ENCODE results near the gene SPATA2.

SPATA2 gene

DNA sequence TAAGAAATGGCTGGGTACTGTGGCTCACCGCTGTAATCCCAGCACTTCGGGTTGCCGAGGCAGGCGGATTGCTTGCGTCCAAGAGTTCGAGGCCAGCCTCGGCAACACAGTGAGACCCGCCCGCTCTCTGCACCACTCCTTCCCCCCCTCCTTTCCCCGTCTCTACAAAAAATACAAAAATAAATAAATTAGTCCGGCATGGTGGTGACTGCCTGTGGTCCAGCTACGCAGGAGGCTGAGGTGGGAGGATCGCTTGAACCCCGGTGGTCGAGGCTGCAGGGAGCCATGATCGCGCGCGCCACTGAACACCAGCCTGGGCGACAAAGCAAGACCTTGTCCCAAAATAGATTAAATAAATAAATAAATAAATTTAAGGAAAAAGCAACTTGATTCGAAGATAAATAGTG lies 20.4 kb upstream of the SPATA2 start:
- in situ Hi-C loops (cut with HindIII; ENCODE audit: low sequenced_read_pairs) = no loop called here

DNA sequence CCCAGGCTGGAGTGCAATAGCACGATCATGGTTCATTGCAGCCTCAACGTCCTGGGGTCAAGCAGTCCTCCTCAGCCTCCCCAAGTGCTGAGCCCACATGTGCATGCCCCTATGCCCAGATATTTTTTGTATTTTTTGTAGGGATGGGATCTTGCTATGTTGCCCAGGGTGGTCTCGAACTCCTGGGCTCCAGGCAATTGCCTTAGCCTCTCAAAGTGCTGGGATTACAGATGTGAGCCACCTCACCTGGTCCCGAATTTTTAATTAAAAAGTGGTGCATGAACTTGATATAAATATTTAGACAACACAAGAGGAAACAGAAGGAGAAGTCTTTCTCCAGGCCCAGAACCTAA lies 13.8 kb upstream of the SPATA2 start:
- in situ Hi-C loops (cut with HindIII; ENCODE audit: low sequenced_read_pairs) = no loop called here

DNA sequence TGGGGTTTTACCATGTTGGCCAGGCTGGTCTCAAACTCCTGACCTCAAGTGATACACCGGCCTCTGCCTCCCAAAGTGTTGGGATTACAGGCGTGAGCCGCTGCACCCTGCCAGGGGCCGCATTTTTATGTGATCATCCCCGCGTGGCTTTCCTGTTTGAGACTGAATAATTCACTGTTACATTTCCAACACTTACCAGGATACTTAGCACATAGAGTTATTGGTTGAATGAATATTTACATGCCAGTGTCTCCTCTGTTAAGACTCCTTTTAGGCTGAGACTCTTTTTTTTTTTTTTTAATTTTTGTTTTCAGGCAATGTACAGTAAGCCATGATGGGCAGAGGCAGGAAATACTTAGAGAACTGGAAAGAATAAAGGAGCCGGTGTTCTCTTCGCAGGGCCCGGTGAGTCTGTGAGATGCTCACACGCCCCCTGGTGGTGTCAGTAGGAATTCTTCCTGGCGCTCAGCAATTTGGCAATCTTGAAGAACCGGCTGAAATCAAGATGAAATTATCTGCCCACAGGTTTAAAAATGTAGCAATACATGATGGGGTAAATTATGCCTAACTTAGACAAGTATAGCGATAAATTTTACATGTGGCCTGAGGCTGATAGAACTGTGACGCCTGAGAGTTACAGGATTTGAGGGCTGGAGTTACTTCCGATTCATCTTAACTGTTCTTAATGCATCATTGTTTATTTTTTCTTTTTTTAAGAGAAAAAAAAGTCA lies 13.2 kb upstream of the SPATA2 start:
- in situ Hi-C loops (cut with HindIII; ENCODE audit: low sequenced_read_pairs) = no loop called here

DNA sequence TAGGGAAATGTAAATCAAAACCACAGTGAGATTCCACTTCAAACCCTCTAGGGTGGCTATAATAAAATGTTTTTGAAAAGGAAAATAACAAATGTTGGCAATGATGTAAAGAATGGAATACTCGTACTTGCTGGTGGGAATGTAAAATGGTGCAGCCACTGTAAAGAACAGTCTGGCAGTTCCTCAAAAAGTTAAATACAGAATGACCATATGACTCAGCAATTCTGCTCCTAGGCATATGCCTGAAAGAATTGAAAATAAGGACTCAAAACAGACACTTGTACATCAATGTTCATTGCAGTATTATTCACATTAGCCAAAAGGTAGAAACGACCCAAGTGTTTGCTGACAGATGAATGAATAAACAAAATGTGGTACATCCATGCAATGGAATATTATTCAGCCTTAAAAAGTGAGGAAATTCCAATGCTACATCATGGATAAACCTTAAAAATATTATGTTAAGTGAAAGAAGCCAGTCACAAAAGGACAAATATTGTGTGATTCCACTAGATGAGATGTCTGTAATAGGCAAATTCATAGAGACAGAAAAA lies 10.6 kb upstream of the SPATA2 start:
- in situ Hi-C loops (cut with HindIII; ENCODE audit: low sequenced_read_pairs) = no loop called here

DNA sequence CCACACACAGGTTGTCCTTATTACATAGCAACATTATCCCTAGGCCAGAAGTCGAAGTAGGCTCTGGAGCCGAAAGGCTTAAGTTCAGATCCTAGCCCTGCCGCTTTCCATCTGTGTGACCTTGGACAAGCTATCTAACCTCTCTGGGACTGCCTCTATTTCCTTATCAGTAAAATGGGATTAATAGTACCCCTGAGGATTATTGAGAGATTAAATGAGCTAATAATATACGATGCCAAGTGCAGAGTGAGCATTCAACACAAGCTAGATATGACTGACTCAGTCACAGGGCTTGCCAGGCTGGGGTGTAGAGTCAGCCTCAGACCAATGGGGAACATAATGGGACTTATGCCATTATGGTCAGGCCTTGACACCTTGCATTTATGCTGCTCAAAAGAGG lies 8.9 kb upstream of the SPATA2 start:
- in situ Hi-C loops (cut with HindIII; ENCODE audit: low sequenced_read_pairs) = no loop called here

DNA sequence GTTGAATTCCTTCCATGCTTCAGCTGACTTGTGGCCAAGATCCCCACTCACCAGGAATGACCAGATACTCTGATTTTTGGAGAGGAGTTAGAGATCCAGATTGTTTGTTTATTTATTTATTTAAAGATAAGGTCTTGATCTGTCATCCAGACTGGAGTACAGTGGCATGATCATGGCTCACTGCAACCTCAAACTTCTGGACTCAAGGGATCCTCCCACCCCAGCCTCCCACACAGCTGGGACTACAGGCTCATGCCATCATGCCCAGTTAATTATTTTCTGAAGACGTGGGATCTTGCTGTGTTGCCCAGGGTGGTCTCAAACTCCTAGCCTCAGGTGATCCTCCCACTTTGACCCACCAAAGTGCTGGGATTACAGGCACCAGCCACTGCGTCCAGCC lies 4.1 kb upstream of the SPATA2 start:
- in situ Hi-C loops (cut with HindIII; ENCODE audit: low sequenced_read_pairs) = no loop called here

DNA sequence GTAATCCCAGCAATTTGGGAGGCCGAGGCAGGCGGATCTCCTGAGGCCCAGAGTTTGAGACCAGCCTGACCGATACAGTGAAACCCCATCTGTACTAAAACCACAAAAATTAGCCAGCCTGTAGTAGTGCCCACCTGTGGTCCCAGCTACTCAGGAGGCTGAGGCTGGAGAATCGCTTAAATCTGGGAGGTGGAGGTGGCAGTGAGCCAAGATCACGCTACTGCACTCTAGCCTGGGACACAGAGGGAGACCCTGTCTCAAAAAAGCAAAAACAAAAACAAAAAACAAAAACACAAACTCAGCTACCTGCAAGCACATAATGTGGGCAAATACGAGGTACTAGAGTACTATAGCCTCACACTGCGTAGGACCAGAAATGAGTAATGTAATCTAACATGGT lies 3.7 kb upstream of the SPATA2 start:
- in situ Hi-C loops (cut with HindIII; ENCODE audit: low sequenced_read_pairs) = no loop called here

DNA sequence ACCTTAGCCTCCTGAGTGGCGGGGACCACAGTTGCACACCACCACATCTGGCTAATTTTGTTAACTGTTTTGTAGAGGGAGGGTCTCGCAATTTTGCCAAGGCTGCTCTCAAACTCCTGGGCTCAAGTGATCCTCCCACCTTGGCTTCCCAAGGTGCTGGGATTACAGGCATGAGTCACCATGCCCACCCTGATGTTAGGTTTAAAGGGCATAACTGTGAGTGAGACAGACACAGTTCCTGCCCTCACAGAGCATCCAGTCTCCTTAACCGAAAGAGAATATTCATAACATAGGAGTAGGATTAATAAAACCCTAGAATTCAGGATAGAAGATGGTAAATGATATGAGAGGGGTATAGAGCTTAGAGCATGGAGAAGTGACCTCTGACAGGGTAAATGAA lies 3.1 kb upstream of the SPATA2 start:
- in situ Hi-C loops (cut with HindIII; ENCODE audit: low sequenced_read_pairs) = no loop called here

DNA sequence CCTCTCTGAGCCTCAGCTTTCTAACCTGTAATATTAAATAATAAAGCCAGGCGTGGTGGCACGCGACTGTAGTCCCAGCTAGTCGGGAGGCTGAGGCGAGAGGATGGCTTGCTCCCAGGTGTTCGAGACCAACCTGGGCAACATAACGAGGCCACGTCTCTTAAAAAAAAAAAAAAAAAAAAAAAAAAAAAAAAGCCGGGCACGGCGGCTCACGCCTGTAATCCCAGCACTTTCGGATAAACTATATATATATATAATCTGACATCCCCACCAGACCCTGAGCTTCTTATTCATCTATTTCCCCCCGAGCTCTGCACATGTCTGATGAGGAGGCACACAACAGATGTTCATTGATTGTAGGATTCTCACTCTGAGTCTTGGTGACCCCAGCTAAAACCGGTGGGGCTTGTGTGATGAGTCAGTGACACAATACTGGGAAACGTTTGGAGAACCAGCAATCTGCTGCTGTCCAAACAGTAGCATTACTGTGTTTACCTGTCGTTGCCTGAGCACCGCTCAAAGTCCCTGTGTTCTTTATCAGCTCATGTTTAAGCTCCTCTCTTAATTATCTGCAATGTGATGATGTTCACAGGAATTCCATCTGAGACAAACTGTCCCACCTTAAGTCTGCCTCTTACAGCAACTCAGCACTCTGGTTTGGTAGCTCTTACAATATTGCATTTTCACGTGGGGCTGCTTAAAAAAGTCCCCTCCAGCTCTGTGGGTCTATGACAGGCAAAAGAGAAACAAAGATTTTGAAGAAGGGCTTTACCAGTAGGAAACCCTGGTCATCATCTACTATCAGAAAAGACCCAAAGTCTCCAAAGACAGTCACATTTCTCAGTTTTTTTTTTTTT lies 1.0 kb upstream of the SPATA2 start:
- in situ Hi-C loops (cut with HindIII; ENCODE audit: low sequenced_read_pairs) = no loop called here

DNA sequence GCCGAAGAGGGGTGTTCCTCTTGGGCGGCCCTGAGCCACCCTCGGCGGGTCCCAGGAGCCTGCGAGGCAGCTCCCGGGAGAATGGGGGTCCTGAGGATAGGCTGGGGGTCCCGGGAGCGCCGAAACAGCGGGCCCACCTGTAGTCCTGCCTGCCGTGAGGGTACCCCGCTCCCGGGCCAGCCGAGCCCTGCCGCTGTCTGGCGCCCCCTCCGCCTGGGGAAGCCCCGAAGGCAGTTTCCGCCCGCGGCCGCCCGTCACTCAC lies 280 bp downstream of the SPATA2 start:
- in situ Hi-C loops (cut with HindIII; ENCODE audit: low sequenced_read_pairs) = no loop called here

DNA sequence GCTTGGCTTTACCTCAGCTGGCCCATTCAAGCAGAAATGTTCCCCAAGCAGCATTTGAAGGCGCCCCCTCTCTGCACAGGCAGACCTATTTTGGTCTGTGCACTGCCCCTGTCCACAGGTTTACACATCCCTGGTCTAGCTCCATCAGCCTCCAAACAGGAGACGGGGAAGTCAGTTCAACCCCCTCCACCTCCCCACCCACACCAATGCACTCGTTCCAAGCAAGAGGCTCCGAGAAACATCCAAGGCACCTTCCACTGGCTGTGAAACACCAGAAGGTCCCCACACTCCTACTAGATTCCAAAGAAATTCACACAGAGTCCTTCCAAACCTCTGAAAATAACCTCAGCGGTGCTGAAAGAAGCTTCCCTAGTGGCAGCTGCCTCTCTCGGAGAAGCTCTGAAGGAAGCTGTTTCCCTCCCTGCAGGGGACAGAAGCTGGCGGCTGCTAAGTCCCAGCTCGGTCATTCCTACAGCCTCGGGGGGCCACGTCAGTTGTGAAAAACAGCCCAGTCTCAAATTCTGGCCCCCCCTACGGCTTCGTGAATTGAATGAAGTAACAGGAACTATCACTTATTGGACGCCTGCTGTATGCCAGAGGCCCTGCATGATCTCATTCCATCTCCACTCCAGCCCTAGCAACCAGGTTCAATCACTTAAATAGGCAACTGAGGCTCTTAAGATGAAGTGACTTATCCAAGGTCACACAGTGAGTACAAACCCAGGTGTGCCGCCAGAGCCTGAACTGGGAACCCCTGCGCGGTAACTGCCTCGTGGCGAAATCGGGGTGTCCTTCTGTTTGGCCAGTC lies 815 bp downstream of the SPATA2 start:
- in situ Hi-C loops (cut with HindIII; ENCODE audit: low sequenced_read_pairs) = no loop called here

DNA sequence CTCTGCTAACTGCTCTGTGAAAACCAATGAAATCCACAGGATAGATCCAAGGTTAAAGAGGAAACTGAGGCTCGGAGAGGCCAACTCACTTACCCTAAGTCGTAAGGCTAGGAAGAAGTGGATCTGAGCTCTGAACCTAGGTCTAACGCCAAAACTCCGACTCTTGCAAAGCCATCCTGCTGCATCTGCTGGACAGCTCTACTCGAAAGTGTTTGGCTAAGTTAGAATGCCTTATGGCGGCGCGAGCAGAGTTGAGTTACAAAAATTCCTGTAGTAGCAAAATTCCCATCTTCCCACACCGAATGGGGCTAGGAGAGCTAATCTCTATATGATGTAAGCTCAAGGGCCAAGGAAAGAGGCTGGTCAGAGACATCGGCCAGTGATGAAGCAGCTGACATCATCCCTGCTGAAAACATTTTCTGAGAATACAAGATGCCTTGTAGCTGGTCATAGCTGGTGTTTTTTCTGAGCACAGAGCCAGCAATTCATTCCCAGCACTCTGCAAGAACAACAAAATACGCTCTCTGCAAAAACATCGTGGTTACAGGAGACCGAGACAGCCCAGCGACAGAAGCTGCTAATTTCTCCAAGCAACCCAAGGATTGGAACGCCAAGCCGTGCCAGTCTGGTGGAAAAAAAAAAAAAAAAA lies 1.8 kb downstream of the SPATA2 start:
- in situ Hi-C loops (cut with HindIII; ENCODE audit: low sequenced_read_pairs) = no loop called here

DNA sequence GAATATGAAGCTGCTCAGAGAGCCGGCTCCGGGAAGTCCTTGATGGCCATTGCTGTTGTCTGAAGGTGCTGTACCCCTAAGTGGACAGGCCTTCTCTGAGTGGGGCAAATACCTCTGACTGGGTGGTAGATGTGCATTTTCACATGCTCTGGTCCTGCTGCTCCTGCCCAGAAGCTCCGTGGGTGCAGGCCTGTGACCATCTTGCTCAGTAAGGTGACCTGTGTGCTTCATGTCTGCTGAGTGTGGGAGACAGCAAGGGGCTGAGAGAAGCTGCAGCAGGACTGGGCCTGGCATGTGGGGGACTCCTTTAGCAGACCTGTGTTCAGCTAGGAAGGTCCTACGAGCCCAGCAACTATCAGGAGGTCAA lies 5.0 kb downstream of the SPATA2 start:
- in situ Hi-C loops (cut with HindIII; ENCODE audit: low sequenced_read_pairs) = no loop called here

DNA sequence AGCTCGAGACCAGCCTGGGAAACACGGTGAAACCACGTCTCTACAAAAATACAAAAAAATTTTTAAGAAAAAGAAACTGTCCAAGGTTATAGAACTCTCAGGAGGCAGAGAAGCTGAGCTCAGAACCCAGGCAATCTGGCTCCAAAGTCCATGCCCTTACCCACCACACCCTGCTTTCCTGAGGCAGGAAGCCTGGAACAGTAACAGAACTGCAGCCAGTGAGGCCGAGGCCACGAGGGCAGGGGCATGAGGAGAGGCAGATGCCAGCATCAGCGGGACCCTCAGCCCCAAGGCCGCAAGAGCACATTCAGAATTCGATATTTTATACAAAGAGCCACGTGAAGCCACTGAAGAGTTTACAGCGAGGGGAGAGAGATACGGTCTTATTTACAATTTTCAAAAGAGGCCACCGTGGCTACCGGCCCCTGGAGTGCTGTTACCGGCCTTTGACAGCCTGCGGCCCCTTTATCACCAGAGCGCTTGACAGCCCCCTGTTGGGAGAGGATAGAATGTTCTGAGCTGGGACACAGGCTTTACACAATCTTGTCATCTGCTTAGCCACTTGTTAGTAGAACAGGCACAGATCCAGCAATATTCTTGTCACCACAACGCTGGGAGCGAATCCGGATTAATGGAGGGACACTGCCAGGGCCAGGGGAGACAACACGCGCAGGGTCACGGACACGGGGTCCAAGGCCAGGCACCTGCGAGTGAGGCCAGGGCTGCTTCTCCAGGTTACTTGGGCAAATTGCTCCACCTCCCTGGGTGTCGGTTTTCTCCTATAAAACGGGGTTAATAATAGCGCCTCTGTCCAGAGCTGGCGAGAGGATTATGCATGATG lies 5.6 kb downstream of the SPATA2 start:
- in situ Hi-C loops (cut with HindIII; ENCODE audit: low sequenced_read_pairs) = no loop called here

DNA sequence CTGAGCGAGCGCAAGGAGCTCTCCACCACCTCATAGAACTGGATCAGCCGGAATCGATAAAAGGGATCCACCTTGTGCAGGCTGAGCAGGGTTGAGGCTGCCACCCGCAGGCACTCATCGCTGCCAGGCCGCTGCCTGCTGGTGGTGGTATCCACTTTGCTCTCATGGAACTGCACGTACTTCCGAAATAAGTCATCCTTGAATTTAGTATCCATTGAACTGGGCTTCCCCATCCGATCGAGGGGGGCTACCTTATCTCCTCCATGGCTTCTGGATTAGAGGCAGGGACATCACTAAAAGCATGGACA lies 7.1 kb downstream of the SPATA2 start:
- in situ Hi-C loops (cut with HindIII; ENCODE audit: low sequenced_read_pairs) = no loop called here

DNA sequence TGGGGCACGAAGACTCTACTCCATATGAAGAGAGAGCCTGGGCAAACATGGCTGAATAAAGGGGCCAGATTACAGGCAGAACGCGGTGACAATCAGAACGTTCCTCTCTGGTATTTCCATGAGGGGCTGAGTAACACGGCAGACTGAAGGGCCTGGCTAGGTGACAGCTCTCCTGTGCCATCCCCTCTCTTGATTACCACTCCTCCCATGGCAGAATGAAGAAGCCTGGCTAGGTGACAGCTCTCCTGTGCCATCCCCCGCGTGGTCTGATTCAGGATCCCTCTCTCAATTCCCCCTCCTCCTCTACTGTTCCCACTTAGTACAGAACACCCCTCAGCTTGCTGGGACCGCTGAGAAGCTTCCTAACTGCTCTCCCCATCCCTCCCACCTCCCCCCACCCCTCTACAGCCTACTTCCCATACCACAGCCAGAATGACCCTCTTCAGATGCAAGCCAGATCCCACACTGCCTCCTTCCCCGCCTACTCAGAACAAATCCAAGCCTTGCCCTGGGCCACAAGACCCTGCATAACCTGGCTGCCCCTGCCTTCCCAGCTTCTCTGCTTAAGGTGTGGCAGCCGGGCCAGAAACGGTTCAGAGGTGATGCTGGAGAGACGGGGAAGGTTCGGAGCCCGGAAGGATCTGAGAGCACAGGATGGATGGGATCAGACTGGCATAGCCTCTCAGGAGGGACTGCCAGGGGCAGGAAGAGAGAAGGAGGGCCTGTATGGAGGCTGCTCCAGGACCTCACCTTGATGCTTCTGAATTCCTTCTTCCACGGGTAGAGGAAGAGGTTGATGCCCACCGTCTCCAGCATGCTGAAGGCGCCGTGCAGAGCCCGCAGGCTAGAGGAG lies 7.7 kb downstream of the SPATA2 start:
- in situ Hi-C loops (cut with HindIII; ENCODE audit: low sequenced_read_pairs) = no loop called here

DNA sequence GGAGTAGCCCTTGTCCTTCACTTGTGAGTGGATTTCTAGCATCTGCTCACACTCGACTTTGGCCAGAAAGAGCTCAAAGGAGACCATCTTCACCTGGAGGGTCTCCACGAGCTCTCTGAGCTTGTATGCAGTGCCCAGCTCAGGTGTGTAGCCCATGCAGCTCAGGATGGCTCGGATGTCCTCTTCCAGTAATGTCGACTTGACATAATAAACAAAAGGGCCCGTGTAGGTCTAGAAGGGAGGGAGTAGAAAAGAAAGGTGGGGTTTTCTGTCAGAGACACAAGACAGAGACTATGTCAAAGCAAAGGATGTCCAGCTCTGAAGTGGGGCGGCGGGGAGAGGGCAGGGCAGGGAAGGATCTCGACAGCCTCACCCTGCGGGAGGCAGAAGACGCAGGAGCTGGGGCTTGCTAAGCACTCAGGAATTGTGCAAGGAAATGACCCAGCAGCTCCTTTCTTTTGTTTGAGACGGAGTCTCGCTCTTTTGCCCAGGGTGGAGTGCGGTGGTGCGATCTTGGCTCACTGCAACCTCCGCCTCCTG lies 8.6 kb downstream of the SPATA2 start:
- in situ Hi-C loops (cut with HindIII; ENCODE audit: low sequenced_read_pairs) = no loop called here

DNA sequence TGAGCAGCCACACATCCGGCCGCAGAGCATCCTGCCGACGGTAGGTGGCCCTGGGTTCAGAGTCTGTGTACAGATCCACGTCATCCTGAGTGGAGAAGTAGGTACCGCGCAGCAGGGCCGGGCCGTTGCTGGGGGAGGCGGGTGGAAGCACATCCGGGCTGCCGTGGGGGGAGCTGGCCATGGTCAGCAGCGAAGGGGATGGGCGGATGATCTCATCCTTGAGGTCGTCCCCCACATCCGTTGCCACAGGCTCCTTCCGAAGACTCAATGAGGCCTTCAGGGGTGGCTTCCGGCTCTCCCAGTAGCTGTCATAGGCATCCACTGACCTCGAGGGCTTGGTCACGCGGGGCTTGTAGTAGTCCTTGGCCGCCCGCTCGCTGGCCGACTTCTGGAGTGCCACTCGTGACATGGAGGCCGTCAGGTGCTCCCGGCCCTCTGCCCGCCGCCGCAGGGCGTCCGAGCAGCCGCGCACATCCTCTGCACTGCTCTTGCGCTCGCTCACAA lies 9.2 kb downstream of the SPATA2 start:
- in situ Hi-C loops (cut with HindIII; ENCODE audit: low sequenced_read_pairs) = no loop called here

DNA sequence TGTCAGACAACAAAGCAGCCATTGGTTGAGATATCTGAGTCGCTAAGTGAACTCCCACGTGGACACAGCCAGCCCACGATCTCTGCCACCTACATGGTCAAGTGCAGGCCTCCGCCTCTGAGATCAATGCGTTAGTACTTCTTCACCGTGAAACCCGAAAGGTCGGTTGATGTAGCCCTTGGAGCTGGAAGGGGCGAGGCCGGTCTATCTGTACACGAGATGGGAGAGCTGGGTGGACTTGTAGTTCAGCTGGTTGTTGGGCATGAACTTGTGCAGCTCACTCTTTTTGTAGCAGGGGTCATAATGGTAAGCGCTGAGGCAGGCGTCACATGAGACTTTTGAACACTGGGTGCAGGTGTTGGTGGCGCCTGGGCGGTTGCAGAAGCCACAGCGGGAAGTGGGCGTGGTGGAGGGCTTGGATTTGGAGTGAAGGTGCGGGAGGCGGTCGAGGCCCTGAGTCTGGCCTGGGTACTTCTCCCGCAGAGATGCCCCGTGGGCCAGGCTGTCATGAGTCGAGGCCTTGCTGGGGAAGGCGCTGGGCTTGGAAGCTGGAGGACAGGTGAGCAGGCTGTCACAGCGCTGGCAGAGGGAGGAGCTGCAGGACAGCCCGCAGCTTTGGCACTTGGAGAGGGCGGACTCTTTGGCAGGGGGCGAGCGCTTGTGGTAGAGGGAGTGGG lies 9.8 kb downstream of the SPATA2 start:
- in situ Hi-C loops (cut with HindIII; ENCODE audit: low sequenced_read_pairs) = no loop called here

Data from DLD1 (cell line).